Stomach (tissue), 4 donors: ENCODE measurements around the gene PIR.

Source experiments
- CTCF ChIP-seq, 7 experiments: fragments of 450-650 bp in 4 of 7; fragments of 200-600 bp in 3 of 7; sonication (generic) in 3 of 7; IDR thresholded peaks; one replicate each; pipeline ENCODE4 v1.5.1; 2016 to 2019; ENCODE audit warnings: antibody characterized with exemption in 7 of 7, control low read depth in 2 of 7, mild to moderate bottlenecking in 1 of 7
- EP300 ChIP-seq: sonication (generic); formaldehyde crosslinking; IDR thresholded peaks from one replicate; pipeline ENCODE4 v1.6.1; 2017; ENCODE audit warnings: antibody characterized with exemption
- POLR2A ChIP-seq, 4 donors: fragments of 450-650 bp; IDR thresholded peaks; one replicate each; pipeline ENCODE4 v1.6.1; 2016; ENCODE audit warnings: antibody characterized with exemption in 4 of 4, control low read depth in 2 of 4, mild to moderate bottlenecking in 1 of 4, moderate library complexity in 1 of 4
- POLR2AphosphoS5 ChIP-seq, 3 donors: sonication (generic); formaldehyde crosslinking; IDR thresholded peaks; one replicate each; pipeline ENCODE4 v1.6.1; 2016; ENCODE audit warnings: antibody characterized with exemption in 3 of 3

GRCh38 chrX:15465347-15465746, 27.8 kb downstream of the PIR start:
- TF ChIP-seq POLR2AphosphoS5 (IDR thresholded peaks at IDR 0.05) (peak in 1 of 3 donors; percentile 24), POLR2A (IDR thresholded peaks at IDR 0.05) (no peak), CTCF (IDR thresholded peaks at IDR 0.05) (no peak), EP300 (no peak)
